Panc1 (cell line): ENCODE measurements around the gene EME2.

Experiments
- CTCF ChIP-seq: fragments of 450-650 bp; IDR thresholded peaks from 2 replicates; pipeline ENCODE4 v1.5.1; 2017; ENCODE audit warnings: mild to moderate bottlenecking
- POLR2AphosphoS5 ChIP-seq: IDR thresholded peaks from 2 replicates; pipeline ENCODE4 v1.6.1; 2012; ENCODE audit warnings: mild to moderate bottlenecking, low read depth, low read length, moderate library complexity
- TCF7L2 ChIP-seq: IDR thresholded peaks from 2 replicates; pipeline ENCODE4 v1.6.1; 2011; ENCODE audit warnings: mild to moderate bottlenecking, low read depth, low read length, inconsistent platforms

- no peak for TF ChIP-seq CTCF
- TF ChIP-seq POLR2AphosphoS5: no peak
- no peak for TF ChIP-seq TCF7L2
Observed at GRCh38 chr16:1746693-1747195, 25.9 kb upstream of the EME2 start.
